ENCODE measurements around the gene NBPF3. TPM values are rescaled to one million over a fixed set of nuclear protein-coding genes. Genes with fewer than 3 reads are reported as not detected.

NBPF3 gene
- total RNA-seq, 1 experiment from 2014 or later, result 21.4 TPM

DNA sequence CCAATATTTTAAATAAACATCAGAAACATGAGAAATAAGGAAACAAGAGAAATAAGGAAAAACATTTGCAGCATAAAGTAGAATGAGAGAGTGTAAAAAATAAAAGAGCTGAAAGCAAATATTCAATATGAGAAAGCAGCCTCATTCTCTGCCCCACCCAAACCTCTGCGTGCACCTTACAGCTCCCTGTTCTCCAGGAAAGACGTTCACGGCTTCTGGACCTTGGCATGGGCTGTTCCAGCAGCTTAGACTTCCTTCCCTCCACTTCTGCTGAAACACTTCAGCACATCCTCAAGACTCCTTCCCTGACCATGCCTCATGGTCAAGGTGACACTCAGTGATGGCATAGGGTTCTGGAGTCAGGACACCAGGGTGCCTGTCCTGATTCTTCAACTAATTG is 92.6 kb downstream of the NBPF3 start (continued):
- no peak for TF ChIP-seq MXD4 (CRISPR knock-in tag; IDR thresholded peaks at IDR 0.05; ENCODE audit: borderline replicate concordance)
- no peak for TF ChIP-seq NFE2L1 (CRISPR knock-in tag; IDR thresholded peaks at IDR 0.05)
- TF ChIP-seq, protein P1, sequence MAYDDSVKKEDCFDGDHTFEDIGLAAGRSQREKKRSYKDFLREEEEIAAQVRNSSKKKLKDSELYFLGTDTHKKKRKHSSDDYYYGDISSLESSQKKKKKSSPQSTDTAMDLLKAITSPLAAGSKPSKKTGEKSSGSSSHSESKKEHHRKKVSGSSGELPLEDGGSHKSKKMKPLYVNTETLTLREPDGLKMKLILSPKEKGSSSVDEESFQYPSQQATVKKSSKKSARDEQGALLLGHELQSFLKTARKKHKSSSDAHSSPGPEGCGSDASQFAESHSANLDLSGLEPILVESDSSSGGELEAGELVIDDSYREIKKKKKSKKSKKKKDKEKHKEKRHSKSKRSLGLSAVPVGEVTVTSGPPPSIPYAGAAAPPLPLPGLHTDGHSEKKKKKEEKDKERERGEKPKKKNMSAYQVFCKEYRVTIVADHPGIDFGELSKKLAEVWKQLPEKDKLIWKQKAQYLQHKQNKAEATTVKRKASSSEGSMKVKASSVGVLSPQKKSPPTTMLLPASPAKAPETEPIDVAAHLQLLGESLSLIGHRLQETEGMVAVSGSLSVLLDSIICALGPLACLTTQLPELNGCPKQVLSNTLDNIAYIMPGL (CRISPR knock-in tag; IDR thresholded peaks at IDR 0.05), result no peak
- TF ChIP-seq, protein P2, sequence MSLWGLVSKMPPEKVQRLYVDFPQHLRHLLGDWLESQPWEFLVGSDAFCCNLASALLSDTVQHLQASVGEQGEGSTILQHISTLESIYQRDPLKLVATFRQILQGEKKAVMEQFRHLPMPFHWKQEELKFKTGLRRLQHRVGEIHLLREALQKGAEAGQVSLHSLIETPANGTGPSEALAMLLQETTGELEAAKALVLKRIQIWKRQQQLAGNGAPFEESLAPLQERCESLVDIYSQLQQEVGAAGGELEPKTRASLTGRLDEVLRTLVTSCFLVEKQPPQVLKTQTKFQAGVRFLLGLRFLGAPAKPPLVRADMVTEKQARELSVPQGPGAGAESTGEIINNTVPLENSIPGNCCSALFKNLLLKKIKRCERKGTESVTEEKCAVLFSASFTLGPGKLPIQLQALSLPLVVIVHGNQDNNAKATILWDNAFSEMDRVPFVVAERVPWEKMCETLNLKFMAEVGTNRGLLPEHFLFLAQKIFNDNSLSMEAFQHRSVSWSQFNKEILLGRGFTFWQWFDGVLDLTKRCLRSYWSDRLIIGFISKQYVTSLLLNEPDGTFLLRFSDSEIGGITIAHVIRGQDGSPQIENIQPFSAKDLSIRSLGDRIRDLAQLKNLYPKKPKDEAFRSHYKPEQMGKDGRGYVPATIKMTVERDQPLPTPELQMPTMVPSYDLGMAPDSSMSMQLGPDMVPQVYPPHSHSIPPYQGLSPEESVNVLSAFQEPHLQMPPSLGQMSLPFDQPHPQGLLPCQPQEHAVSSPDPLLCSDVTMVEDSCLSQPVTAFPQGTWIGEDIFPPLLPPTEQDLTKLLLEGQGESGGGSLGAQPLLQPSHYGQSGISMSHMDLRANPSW (CRISPR knock-in tag; conservative IDR thresholded peaks at IDR 0.05; ENCODE audit: low read depth), result no peak
- no peak for TF ChIP-seq ZNF423 (CRISPR knock-in tag; IDR thresholded peaks at IDR 0.05)
- no peak for TF ChIP-seq ESRRA (CRISPR knock-in tag; IDR thresholded peaks at IDR 0.05; ENCODE audit: borderline replicate concordance)

DNA sequence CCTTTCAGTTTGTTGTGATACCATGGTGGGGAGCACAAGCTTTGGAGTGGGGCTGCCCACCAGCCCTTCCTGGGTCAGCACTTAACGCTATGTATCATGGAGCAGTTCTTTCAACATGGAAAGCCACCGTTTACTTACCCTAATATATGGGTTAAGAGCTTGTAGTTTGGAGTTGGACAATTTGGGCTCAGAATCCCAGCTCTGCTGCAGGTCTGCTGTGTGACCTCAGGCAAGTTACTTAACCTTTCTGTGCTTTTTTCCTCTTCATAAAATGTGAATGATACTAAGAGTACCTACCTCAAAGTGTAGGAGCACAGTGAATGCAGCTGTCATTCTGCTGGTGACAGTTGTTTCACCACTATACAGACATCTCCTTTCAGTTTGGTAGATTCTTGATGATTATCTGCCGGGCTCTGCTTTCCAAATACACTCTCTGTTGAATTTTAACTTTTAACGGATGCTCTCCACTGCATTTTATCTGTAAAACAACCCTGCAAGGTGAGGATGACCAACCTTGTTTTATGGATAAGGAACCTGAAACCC is 93.1 kb downstream of the NBPF3 start:
- H3K4me1 Mint-ChIP-seq, result peaks cover 31% of the 10 kb centered on the region
- H3K27me3 Mint-ChIP-seq (ENCODE audit: low read depth), result no peaks in the 10 kb centered on the region
- H3K4me3 Mint-ChIP-seq, result no peak overlapping the region
- no peaks in the 10 kb centered on the region for H3K9me3 Mint-ChIP-seq
- 0 out of 2 replicates have a peak overlapping the region, but pooled peaks have one; percentile 76 for H3K27ac Mint-ChIP-seq
- DNase-seq (ENCODE audit: low spot score) (no peak), ATAC-seq (no peak)
- ChIA-PET CTCF (interaction anchor here (1.1 kb wide), 1 partner anchor 21 kb away, joined by 3 read pairs; no protein-coding TSS in a partner anchor), POLR2A (interaction anchor here (1.6 kb wide), 1 partner anchor 24 kb away, joined by 4 read pairs; the partner anchor contains the start of gene ALPL)
- H3K36me3 Mint-ChIP-seq, result 0 out of 2 replicates have a peak, but pooled peaks cover 3% of the 10 kb centered on the region
- no peak for TF ChIP-seq EMX1 (CRISPR knock-in tag; IDR thresholded peaks at IDR 0.05)
- TF ChIP-seq RELA (CRISPR knock-in tag; IDR thresholded peaks at IDR 0.05; ENCODE audit: borderline replicate concordance), result no peak
- TF ChIP-seq, protein P3, sequence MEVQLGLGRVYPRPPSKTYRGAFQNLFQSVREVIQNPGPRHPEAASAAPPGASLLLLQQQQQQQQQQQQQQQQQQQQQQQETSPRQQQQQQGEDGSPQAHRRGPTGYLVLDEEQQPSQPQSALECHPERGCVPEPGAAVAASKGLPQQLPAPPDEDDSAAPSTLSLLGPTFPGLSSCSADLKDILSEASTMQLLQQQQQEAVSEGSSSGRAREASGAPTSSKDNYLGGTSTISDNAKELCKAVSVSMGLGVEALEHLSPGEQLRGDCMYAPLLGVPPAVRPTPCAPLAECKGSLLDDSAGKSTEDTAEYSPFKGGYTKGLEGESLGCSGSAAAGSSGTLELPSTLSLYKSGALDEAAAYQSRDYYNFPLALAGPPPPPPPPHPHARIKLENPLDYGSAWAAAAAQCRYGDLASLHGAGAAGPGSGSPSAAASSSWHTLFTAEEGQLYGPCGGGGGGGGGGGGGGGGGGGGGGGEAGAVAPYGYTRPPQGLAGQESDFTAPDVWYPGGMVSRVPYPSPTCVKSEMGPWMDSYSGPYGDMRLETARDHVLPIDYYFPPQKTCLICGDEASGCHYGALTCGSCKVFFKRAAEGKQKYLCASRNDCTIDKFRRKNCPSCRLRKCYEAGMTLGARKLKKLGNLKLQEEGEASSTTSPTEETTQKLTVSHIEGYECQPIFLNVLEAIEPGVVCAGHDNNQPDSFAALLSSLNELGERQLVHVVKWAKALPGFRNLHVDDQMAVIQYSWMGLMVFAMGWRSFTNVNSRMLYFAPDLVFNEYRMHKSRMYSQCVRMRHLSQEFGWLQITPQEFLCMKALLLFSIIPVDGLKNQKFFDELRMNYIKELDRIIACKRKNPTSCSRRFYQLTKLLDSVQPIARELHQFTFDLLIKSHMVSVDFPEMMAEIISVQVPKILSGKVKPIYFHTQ (CRISPR knock-in tag; IDR thresholded peaks at IDR 0.05), result no peak
- TF ChIP-seq, protein P4, sequence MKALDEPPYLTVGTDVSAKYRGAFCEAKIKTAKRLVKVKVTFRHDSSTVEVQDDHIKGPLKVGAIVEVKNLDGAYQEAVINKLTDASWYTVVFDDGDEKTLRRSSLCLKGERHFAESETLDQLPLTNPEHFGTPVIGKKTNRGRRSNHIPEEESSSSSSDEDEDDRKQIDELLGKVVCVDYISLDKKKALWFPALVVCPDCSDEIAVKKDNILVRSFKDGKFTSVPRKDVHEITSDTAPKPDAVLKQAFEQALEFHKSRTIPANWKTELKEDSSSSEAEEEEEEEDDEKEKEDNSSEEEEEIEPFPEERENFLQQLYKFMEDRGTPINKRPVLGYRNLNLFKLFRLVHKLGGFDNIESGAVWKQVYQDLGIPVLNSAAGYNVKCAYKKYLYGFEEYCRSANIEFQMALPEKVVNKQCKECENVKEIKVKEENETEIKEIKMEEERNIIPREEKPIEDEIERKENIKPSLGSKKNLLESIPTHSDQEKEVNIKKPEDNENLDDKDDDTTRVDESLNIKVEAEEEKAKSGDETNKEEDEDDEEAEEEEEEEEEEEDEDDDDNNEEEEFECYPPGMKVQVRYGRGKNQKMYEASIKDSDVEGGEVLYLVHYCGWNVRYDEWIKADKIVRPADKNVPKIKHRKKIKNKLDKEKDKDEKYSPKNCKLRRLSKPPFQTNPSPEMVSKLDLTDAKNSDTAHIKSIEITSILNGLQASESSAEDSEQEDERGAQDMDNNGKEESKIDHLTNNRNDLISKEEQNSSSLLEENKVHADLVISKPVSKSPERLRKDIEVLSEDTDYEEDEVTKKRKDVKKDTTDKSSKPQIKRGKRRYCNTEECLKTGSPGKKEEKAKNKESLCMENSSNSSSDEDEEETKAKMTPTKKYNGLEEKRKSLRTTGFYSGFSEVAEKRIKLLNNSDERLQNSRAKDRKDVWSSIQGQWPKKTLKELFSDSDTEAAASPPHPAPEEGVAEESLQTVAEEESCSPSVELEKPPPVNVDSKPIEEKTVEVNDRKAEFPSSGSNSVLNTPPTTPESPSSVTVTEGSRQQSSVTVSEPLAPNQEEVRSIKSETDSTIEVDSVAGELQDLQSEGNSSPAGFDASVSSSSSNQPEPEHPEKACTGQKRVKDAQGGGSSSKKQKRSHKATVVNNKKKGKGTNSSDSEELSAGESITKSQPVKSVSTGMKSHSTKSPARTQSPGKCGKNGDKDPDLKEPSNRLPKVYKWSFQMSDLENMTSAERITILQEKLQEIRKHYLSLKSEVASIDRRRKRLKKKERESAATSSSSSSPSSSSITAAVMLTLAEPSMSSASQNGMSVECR (CRISPR knock-in tag; IDR thresholded peaks at IDR 0.05; ENCODE audit: borderline replicate concordance), result no peak
- TF ChIP-seq ZNF396 (CRISPR knock-in tag; IDR thresholded peaks at IDR 0.05; ENCODE audit: borderline replicate concordance), result no peak
- TF ChIP-seq, protein P5, sequence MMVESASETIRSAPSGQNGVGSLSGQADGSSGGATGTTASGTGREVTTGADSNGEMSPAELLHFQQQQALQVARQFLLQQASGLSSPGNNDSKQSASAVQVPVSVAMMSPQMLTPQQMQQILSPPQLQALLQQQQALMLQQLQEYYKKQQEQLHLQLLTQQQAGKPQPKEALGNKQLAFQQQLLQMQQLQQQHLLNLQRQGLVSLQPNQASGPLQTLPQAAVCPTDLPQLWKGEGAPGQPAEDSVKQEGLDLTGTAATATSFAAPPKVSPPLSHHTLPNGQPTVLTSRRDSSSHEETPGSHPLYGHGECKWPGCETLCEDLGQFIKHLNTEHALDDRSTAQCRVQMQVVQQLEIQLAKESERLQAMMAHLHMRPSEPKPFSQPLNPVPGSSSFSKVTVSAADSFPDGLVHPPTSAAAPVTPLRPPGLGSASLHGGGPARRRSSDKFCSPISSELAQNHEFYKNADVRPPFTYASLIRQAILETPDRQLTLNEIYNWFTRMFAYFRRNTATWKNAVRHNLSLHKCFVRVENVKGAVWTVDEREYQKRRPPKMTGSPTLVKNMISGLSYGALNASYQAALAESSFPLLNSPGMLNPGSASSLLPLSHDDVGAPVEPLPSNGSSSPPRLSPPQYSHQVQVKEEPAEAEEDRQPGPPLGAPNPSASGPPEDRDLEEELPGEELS (CRISPR knock-in tag; IDR thresholded peaks at IDR 0.05), result no peak
- TF ChIP-seq, protein P1 (CRISPR knock-in tag; IDR thresholded peaks at IDR 0.05), result no peak
- TF ChIP-seq, protein P6, sequence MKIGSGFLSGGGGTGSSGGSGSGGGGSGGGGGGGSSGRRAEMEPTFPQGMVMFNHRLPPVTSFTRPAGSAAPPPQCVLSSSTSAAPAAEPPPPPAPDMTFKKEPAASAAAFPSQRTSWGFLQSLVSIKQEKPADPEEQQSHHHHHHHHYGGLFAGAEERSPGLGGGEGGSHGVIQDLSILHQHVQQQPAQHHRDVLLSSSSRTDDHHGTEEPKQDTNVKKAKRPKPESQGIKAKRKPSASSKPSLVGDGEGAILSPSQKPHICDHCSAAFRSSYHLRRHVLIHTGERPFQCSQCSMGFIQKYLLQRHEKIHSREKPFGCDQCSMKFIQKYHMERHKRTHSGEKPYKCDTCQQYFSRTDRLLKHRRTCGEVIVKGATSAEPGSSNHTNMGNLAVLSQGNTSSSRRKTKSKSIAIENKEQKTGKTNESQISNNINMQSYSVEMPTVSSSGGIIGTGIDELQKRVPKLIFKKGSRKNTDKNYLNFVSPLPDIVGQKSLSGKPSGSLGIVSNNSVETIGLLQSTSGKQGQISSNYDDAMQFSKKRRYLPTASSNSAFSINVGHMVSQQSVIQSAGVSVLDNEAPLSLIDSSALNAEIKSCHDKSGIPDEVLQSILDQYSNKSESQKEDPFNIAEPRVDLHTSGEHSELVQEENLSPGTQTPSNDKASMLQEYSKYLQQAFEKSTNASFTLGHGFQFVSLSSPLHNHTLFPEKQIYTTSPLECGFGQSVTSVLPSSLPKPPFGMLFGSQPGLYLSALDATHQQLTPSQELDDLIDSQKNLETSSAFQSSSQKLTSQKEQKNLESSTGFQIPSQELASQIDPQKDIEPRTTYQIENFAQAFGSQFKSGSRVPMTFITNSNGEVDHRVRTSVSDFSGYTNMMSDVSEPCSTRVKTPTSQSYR (CRISPR knock-in tag; IDR thresholded peaks at IDR 0.05), result no peak
- no peak for TF ChIP-seq ESRRA (CRISPR knock-in tag; IDR thresholded peaks at IDR 0.05; ENCODE audit: borderline replicate concordance)
- TF ChIP-seq FOXK1 (CRISPR knock-in tag; IDR thresholded peaks at IDR 0.05), result no peak

Data from WTC11 (cell line).